Measurements from ENCODE around the gene ATP9A.
A peak's percentile ranks its signal among the peaks of the same experiment; 100 is the strongest.
"Not testable (repeated sequence)": the region's sequence is repeated elsewhere in the genome, so short reads cannot be mapped to it uniquely, and the experiment has no call there.

ATP9A gene

GRCh38 chr20:51792960-51793359 is 24.8 kb upstream of the ATP9A start:
- no peak for DNase-seq (ENCODE audit: low read depth in 4 of 4, low spot score in 1 of 4)

- no peak for DNase-seq (ENCODE audit: low read depth in 4 of 4, low spot score in 1 of 4)
Measured at GRCh38 chr20:51791626-51792025, 23.4 kb upstream of the ATP9A start.

DNA sequence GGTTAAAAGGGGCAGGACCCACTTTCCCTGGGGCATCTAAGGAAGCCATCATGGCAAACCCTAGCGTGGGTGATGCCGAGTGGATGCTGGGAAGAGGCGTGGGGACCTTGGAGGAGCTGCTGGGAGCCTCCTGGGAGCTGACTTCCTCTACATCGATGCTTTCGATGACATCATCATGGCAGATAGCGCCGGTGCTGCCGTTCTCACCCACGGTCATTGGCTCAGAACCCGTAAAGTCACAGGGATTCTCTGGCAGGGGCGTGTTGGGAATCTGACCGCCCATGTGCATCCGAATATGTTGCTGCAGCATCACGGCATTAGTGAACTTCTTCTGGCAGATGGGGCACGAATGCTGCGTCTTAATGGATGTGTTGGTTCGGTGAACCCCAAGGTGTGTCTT is 22.1 kb upstream of the ATP9A start:
- DNase-seq (ENCODE audit: low read depth in 4 of 4, low spot score in 1 of 4), result no peak

GRCh38 chr20:51789434-51789833 is 21.2 kb upstream of the ATP9A start:
- no peak for DNase-seq (ENCODE audit: low read depth in 4 of 4, low spot score in 1 of 4)

DNA sequence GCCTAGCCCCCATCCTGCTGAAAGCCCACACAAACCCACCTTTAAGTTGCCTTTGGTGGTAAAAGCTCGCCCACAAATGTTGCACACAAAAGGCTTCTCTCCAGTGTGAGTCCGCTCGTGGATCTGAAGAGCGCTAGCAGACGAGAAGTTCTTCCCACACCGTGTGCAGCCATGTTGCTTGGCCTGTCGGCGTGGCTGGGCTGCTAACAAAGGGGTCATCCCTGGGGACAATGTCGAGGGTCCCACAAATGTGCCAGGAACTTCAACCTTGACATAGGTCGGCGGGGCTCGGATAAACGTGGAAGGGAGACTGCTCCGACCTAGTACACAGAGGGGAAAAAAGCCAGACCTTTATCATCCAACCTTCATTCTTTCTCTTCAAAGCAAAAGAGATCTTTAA is 20.6 kb upstream of the ATP9A start:
- DNase-seq (ENCODE audit: low read depth in 4 of 4, low spot score in 1 of 4), result no peak

GRCh38 chr20:51784299-51784698 is 16.1 kb upstream of the ATP9A start:
- no peak for DNase-seq (ENCODE audit: low read depth in 4 of 4, low spot score in 1 of 4)

DNA sequence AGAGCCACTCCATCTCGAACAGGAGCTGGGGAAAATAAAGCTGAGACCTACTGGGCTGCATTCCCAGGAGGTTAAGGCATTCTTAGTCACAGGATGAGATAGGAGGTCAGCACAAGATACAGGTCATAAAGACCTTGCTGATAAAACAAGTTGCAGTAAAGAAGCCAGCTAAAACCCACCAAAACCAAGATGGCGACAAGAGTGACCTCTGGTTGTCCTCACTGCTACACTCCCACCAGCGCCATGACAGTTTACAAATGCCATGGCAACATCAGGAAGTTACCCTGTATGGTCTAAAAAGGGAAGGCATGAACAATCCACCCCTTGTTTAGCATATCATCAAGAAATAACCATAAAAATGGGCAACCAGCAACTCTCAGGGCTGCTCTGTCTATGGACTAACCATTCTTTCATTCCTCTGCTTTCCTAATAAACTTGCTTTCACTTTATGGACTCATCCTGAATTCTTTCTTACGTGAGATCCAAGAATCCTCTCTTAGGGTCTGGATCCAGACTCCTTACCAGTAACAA is 10.1 kb upstream of the ATP9A start:
- not testable (repeated sequence) for DNase-seq (ENCODE audit: low read depth in 4 of 4, low spot score in 1 of 4)

- no peak for DNase-seq (ENCODE audit: low read depth in 4 of 4, low spot score in 1 of 4)
Measured at GRCh38 chr20:51775241-51775640, 7.1 kb upstream of the ATP9A start.

- no peak for DNase-seq (ENCODE audit: low read depth in 4 of 4, low spot score in 1 of 4)
Measured at GRCh38 chr20:51772236-51772635, 4.0 kb upstream of the ATP9A start.

DNA sequence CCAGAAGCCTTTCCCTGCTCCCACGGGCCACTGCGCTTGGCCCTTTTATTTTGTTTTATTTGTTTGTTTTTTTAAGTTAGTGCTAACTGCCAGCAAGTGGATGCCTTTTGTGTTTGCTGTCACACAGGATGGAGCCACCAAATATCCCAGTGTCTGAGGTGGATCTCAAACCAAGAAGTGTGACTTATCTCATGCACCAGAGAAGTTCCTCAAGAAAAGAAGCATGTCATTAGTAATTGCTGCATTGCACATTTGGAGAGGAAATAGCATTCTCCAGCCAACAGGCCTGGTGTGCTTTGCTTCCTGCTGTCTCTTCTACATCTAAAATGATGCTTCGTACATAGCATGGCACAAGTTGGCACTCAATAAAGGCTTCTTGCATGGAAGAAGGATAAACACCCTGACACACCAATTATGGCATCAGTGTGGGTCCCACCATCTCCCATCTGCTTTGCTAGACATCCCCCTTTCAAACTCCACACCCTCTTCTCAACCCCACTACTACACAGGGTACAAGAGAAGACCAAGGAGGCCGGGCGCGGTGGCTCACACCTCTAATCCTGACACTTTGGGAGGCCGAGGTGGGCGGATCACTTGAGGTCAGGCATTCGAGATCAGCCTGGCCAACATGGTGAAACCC is 1.9 kb upstream of the ATP9A start:
- DNase-seq (ENCODE audit: low read depth in 4 of 4, low spot score in 1 of 4), result no peak

- no peak for DNase-seq (ENCODE audit: low read depth in 4 of 4, low spot score in 1 of 4)
Measured at GRCh38 chr20:51768759-51769517, 748 bp upstream of the ATP9A start.

DNA sequence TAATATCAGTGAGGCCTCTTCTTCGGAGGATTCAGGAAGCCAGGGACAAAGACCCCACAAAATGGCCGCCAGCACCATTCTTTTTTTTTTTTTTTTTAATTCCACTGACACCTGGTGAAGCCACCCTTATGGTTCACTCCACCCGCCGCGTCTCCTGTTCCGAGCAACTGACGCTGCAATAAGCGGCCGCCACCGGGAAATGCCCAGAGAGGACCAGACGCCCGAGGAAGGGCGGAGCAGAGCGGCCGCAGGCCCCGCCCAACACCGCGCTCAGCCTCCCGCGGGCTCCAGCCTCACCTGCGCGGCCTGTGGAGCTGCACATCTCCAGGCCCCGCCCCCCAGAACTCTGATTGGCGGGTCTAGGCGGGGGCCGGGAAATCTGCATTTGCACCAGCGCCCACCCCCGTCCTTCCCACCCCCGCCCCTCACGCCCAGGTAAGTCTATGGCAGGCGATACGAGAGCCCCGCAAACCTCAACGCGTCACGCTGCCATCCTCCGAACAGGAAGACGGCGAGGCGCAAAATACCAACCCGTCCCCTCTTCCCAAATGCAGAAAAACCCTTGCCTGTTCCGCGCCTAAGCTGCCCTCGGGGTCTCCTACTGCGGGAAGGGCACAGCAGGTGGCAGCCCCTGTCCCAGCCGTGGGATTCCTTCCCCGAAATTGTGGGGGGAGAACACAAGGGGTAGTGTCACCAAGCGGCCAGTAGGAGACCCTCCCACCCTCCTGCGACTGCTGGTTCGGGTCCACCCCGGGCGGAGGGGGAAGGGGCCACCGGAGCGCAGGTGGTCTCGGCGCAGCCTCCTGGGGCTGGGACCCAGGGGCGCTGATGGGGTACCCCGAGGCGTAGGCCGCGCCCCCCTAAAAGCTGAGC is 960 bp downstream of the ATP9A start:
- DNase-seq (ENCODE audit: low read depth in 4 of 4, low spot score in 1 of 4), result peak in 2 of 4 experiments; percentile 14 to 57

GRCh38 chr20:51765381-51765780 is 2.8 kb downstream of the ATP9A start:
- DNase-seq (ENCODE audit: low read depth in 4 of 4, low spot score in 1 of 4), result not testable (repeated sequence)

DNA sequence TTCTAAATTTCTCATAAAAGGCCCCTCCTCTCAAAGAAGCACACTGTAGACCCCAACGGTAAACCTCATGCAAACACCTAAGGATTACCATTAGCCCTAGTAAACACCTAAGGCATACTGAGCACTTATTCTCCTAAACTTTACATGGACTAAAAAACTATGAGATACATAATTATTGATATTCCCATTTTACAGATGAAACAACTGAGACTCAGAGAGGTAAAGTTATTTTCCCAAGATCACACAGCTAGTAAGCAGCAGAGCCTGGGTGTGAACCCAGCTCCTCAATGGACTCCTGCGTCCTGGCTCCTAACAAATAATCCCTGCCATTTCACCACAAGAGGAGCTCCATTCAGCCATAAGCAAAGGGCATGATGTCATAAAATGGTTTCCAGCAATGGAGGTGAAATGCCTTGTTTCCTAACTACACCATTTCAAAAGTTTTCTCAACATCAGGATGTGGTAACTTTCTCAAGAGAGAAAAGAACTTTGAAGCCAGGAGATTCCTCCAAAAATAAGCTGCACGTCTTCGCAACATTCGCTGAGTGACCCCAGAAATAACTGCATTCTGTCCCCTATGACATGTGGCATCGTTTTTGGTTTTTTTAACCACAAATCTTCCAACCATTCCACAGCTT is 4.1 kb downstream of the ATP9A start:
- DNase-seq (ENCODE audit: low read depth in 4 of 4, low spot score in 1 of 4), result no peak

GRCh38 chr20:51760905-51761546 is 7.2 kb downstream of the ATP9A start:
- DNase-seq (ENCODE audit: low read depth in 4 of 4, low spot score in 1 of 4), result no peak

GRCh38 chr20:51759769-51760510 is 8.2 kb downstream of the ATP9A start:
- DNase-seq (ENCODE audit: low read depth in 4 of 4, low spot score in 1 of 4), result no peak

GRCh38 chr20:51758978-51759544 is 9.1 kb downstream of the ATP9A start:
- no peak for DNase-seq (ENCODE audit: low read depth in 4 of 4, low spot score in 1 of 4)

DNA sequence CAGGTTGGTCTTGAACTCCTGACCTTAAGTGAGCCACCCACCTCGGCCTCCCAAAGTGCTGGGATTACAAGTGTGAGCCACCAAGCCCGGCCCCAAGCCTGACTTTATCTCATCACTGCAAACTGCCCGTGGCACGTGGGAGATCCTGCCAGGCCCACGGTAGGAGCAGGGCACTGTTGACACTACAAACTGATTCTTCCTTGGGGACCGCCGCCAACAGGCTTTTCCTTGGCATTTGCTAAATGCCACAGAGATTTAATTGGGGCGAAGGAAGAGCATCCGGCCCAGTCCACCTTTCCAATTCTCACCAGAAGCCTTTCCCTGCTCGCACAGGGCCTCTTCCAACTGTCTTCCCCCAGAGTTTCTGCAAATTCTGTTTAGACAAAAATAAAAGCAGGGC is 11.0 kb downstream of the ATP9A start:
- DNase-seq (ENCODE audit: low read depth in 4 of 4, low spot score in 1 of 4), result no peak

DNA sequence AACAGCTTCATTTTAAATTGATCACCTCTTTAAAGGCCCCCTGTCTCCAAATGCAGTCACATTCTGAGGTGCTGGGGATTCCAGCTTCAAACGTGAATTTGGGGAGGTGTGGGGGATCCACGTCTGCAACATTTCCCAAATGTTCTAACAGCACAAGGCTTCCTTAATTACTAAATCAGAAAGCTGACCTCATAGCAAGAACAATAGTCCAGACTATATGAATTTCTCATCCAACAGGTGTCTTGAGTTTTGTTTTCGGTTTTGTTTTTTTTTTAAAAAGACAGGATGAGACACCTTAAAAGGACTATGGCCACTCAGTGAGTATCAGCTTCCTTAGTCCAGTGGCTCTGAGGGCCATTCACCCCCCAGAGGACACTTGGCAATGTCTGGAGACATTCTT is 11.5 kb downstream of the ATP9A start:
- DNase-seq (ENCODE audit: low read depth in 4 of 4, low spot score in 1 of 4), result no peak

- not testable (repeated sequence) for DNase-seq (ENCODE audit: low read depth in 4 of 4, low spot score in 1 of 4)
Measured at GRCh38 chr20:51753220-51753619, 15.0 kb downstream of the ATP9A start.
